Stimulated activated CD4-positive, alpha-beta T cell treated with anti-CD3 and anti-CD28 coated beads, TNF-alpha, amount 100 ng/mL, for 4 hours (primary cell): ENCODE results near the gene TMEM14B.
"Not testable (repeated sequence)": the region's sequence is repeated elsewhere in the genome, so short reads cannot be mapped to it uniquely, and the experiment has no call there.

Experiments
- DNase-seq, 3 experiments: peaks; one replicate each; pipeline ENCODE4 v3.0.0-alpha.2; 2020; ENCODE audit warnings: low read depth in 3 of 3

Gene TMEM14B

DNA sequence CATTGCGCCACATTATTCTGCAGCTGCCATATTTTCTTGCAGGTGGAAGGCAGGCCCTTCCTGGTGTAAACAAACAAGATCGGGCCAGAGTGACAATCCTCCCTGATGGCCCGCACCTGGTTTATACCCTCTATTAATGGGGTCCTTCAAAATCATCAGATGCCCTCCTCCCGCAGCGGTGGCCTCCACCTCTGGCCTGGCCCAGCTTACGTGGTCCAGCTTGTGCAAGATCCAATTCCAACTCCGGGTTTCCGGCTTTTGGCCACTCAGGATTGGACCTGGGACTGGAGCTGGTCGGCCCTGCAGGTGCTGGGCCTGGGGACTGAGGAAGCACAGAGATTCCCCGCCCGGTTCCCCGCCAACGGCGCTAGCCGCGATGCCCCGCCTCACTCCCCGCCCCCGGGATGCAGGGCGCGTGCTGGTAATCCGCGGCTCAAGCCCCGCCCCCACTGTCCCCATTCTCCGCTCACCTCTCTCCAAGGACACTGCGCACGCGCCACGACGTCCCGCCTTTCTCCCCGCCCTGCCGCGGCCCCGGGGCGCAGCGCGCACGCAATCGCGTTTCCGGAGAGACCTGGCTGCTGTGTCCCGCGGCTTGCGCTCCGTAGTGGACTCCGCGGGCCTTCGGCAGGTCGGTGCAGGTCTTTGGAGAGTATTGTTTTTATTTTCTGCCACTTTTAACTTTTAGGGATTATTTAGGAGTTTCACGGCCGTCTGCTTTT, at the start of gene TMEM14B:
TMEM14B (plus strand) TSS at position 555 of the 722 bp plus-strand sequence. CDS start 1,441 bp downstream, outside the sequence.
- DNase-seq, result peak; percentile 99 to 100 (median 99)

DNA sequence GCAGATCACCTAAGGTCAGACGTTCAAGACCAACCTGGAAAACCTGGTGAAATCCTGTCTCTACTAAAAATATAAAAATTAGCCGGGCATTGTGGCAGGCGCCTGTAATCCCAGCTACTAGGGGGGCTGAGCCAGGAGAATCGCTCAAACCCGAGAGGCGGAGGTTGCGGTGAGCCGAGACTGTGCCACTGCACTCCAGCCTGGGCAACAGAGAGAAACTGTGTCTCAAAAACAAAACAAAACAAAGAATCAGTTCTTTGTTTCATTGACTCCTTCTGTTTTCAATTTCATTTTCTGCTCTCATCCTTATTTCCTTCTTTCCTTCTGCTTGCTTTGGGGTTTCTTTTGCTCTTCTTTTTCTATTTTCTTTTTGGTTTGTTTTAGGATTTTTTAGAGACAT, 33.6 kb upstream of the TMEM14B start:
- DNase-seq, result no peak

DNA sequence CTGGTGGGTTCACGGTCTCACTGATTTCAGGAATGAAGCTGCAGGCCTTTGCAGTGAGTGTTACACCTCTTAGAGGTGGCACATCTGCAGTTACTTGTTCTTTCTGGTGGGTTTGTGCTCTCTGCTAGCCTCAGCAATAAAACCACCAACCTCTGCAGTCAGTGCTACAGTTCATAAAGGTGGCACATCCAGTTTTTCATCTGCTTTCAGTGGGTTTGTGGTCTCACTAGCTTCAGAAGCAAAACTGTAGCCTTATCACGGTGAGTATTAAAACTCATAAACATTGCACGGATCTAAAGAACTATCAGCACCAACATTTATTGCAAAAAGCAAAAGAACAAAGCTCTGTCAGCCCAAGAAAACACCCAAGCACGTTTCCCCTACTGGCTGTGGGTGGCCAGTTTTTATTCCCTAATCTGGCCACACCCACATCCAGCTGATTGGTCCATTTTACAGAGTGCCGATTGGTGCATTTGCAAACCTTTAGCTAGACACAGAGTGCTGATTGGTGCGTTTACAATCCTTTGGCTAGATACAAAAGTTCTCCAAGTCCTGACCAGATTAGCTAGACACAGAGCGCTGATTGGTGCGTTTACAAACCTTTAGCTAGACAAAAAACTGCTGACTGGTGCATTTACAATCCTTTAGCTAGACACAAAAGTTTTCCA, 28.2 kb upstream of the TMEM14B start:
- no peak for DNase-seq

DNA sequence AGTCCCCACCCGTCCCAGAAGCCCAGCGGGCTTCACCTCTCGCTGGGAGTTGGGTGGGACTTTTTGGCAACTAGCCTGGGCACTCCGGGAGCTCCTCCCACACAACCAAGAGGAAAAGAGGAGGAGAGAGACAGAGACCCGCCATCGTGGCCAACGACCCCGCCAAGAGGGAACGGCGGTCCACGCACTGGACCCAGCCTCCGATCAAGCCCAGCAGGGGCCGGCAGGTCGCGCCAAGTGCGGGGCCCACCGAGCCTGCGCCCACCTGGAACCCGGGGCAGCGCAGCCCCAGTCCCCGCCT, 27.7 kb upstream of the TMEM14B start:
- no peak for DNase-seq

DNA sequence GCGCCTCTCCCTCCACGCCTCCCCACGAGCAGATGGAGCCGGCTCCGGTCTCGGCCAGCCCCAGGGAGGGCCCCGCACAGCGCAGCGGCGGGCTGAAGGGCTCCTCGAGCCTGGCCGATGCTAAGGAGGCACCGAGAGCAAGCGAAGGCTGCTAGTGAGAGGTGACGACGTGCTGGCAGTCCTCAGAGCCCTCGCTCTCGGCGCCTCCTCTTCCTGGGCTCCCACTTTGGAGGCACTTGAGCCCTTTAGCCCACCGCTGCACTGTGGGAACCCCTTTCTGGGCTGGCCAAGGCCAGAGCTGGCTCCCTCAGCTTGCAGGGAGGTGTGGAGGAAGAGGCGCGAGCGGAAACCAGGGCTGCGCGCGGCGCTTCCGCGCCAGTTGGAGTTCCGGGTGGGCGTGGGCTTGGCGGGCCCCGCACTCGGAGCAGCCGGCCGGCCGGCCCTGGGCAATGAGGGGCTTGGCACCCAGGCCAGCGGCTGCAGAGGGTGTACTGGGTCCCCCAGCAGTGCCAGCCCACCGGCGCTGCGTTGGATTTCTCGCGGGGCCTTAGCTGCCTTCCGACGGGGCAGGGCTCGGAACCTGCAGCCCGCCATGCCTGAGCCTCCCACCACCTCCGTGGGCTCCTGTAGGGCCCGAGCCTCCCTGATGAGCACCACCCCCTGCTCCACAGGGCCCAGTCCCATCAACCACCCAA, 27.2 kb upstream of the TMEM14B start:
- peak; percentile 31 to 34 (median 32) for DNase-seq

DNA sequence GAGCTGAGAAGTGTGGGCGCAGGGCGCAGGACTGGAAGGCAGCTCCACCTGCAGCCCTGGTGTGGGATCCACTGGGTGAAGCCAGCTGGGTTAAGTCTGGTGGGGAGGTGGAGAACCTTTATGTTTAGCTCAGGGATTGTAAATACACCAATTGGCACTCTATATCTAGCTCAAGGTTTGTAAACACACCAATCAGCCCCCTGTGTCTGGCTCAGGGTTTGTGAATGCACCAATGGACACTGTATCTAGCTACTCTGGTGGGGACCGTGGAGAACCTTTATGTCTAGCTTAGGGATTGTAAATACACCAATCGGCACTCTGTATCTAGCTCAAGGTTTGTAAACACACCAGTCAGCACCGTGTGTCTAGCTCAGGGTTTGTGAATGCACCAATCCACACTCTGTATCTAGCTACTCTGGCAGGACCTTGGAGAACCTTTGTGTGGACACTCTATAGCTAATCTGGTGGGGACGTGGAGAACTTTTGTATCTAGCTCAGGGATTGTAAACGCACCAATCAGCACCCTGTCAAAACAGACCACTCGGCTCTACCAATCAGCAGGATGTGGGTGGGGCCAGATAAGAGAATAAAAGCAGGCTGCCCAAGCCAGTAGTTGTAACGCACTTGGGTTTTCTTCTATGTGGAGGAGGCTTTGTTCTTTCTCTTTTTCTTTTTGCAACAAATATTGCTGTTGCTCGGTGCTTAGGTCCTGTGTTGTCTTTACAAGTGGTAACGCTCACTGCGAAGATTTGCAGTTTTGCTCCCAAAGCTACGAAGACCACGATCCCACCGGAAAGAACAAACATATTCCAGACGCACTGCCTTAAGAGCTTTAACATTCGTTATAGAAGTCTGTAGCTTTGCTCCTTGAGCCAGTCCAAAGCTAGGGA, 26.4 kb upstream of the TMEM14B start:
- DNase-seq, result not testable (repeated sequence)

DNA sequence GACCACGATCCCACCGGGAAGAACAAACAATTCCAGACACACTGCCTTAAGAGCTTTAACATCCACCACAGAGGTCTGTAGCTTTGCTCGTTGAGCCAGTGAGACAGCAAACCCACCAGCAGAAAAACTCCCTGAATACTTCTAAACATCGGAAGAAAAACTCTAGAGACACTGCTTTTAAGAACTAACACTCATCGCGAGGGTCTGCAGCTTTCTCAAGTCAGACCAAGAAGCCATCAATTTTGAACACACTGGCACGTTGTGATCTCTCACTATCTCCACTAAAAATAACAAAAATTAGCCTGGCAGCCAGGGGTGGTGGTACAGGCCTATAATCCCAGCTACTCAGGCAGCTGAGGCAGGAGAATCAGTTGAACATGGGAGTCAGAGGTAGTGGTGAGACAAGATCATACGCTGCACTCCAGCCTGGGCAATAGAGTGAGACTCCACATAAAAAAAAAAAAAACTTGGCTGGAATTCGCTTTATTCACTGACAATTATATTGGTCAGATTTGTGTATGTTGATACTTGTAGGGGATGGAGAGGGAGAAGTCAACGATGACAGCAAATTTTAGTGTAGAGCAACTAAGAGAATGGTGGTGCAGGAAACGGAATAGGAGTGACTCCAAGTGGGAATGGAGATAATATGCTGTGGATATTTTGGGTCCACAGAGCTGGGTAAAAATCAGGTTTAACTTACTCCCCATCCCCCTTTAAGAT, 25.6 kb upstream of the TMEM14B start:
- no peak for DNase-seq

DNA sequence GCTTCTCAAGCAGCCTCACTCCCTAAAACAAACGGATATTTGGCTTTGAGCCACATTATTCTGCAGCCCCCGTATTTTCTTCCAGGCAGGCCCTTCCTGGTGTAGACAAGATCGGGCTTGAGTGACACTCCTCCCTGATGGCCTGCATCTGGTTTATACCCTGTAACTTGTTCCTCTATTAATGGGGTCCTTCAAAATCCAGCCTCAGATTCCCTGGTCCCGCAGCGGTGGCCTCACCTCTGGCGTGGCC, 25.1 kb upstream of the TMEM14B start:
- DNase-seq, result no peak

DNA sequence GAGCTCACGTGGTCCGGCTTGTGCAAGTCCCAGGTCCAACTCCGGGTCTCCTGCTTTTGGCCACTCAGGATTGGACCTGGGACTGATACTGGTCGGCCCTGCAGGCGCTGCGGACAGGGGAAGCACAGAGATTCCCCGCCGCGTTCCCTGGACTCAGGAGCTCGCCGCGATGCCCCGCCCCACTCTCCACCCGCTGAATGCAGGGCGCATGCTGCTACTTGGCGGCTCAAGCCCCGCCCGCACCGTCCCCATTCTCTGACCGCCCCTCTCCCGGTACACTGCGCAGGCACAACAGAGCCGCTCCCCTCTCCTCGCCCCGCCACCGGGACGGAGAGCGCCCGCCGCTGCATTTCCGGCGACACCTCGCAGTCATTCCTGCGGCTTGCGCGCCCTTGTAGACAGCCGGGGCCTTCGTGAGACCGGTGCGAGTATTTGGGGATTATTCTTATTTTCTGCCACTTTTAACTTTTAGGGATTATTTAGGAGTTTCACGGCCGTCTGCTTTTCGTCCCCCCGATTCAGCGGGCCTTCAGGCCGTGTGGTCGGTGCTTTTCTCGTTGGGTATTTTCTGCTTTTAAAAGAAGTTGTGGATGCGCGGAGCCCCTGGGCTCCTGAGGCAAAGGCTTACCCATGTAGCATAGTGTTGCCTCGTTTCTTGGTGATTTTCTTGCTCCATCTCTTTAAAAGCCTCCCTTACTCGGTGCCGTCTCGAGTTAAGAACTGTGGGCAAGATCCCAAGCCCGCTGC, 24.6 kb upstream of the TMEM14B start, which contains the start of gene TMEM14C:
TMEM14C (plus strand) TSS at position 251 of the 747 bp plus-strand sequence. CDS start 1,544 bp downstream, outside the sequence.
- peak; percentile 56 to 82 (median 62) for DNase-seq

DNA sequence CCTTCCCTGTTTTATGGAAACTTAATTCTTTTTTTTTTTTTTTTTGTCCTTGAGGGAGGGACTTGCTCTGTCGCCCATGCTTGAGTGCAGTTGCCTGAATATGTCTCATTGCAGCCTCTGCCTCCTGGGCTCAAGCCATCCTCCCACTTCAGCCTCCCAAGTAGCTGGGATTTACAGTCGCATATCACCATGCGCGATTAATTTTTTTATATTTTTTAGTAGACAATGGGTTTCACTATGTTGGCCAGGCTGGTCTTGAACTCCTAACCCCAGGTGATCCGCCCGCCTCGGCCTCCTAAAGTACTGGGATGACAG, 24.1 kb upstream of the TMEM14B start:
- no peak for DNase-seq

DNA sequence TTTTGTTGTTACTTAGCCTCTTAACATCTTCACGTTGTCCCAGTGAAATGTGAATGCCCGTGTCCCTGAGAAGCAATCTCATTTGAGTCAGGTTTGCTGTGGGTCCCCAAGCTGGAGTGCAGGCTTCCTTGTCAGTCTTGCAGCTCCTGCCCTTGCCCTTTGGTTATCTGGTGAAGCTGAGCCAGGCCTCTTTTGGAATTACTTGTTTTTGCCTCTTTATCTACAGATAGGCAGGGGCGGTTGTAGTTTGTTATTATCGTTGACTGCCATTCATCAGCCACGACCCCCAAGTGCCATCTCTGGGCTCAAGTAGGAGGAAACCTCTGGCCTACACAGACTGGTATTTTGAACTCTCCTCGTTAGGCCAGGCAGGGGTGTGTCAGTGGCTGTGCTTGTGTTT, 22.6 kb upstream of the TMEM14B start:
- no peak for DNase-seq

DNA sequence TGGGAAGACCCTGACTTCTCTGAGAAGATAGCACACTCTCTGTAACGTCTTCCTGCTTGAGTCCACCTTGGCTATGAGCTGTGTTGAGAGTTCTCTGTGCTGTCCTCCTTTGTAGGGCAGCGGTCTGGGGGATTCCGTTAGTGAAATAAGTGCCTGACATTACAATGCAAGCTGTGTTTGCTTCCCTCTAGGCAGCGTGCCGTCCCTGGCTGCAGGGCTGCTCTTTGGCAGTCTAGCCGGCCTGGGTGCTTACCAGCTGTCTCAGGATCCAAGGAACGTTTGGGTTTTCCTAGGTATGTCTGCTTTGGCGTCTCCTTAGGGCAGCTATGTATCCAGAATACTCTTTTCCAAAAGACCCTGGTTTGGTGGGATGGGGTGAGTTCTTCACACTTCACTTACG, 21.9 kb upstream of the TMEM14B start:
- DNase-seq, result no peak

DNA sequence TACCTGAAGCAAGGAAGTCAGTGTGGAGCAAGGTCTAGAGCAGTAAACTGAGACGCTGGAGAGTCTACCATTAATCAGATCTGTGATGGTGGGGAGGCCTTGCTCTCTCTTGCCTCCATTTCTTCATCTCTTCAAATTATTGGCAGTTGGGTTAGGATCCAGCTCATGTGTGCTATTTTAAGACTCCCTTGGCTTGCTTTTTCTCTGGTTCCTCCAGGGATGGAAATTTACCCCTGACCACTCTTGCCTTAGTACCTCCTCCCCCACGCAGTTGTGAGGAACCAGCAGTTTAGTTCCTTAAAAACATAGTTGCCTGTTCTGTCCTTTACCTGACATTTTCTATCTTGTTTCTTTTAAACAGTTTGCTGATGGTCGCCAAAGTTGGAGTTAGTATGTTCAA, 17.4 kb upstream of the TMEM14B start:
- DNase-seq, result no peak

DNA sequence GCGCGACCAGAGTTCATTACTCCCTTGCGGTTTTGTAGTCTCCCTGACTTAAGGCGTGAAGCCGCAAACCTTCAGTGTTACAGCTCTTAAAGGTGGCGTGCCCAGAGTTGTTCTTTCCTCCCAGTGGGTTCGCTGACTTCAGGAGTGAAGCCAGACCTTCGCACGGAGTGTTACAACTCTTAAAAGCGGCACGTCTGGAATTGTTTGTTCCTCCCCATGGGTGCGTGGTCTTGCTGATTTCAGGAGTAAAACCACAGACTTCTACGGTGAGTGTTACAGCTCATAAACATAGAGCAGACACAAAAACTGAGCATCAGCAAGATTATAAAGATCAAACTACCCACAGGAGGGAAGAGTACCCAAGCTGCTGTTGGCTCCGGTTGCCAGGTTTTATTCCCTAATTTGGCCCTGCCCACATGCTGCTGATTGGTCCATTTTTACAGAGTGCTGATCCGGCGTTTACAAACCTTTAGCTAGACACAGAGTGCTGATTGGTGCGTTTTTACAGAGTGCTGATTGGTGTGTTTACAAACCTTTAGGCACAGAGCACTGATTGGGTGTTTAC, 14.4 kb upstream of the TMEM14B start:
- no peak for DNase-seq

DNA sequence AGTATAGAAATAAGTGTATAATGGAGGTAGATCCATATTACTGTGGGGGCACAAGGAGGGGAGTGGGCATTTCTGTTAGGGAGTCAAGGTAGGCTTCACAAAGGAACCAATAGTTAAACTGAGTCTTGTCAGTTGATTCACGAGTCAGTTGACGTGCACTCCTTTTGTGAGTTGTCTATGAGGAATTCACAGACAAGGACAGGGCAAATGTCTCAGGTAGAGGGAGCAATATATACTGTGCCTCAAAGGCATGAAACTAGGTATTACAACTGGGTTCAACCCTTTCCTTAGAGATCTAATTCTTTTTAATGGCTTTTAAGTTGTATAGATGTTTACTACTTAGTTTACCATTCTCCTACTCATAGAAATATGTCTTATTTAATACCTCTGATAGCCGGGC, 13.7 kb upstream of the TMEM14B start:
- DNase-seq, result no peak

DNA sequence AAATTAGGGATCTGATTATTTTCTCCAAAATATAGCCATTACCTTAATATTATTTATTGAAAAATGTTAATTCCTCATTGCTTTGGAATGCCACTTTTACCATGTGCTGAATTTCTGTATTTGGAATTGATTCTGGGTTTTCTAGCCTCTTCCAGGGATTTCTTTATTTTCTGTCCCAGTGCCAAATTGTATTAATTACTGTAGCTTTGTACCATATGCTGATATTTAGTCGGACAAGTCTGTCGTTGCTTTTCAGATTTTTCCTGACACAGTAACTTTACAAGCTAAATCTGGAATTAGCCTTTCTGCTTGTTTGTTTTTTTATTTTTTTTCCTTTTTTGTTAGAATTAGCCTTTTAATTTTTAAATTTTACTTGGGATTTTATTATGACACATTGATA, 10.9 kb upstream of the TMEM14B start:
- DNase-seq, result no peak

DNA sequence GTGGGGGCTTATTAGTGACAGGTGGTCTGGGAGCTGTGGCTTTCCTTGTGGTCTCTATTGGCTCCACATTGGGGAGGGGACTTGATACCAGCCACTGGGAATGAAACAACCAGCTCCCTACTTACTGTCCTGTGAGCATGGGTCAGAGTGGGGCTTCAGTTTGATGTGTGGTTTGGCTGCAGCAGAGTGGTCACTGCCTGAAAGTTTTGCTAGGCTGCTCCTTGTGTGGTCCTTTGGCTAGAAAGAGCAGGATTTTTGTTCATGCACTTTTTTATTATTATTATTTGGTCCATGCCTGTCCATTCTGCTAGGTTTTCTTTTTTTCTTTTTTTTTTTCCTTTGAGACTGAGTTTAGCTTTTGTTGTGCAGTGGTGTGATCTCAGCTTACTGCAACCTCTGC, 7.5 kb upstream of the TMEM14B start:
- DNase-seq, result no peak

DNA sequence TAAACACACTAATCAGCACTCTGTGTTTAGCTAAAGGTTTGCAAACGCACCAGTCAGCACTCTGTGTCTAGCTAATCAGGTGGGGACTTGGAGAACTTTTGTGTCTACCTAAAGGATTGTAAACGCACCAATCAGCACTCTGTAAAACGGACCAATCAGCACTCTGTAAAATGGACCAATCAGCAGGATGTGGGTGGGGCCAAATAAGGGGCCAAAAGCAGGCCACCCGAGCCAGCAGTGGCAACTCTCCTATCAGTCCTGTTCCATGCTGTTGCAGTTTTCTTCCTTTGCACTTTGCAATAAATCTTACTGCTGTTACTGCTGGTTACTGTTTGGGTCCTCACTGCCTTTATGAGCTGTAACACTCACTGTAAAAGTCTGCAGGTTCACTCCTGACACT, 6.0 kb upstream of the TMEM14B start:
- DNase-seq, result not testable (repeated sequence)

DNA sequence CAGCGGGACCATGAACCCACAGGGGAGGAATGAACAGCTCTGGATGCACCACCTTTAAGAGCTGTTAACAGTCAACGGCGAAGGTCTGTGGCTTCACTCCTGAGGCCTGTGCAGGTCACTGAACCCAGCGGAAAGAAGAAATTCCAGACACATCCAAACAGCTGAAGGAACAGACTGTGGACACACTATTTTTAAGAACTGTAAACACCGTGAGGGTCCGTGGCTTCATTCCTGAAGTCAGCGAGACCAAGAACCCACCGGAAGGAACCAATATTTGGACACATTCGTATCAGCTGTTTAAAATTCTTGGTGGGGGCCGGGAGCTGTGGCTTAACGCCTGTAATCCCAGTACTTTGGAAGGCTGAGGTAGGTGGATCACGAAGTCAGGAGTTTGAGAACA, 5.4 kb upstream of the TMEM14B start:
- DNase-seq, result no peak

DNA sequence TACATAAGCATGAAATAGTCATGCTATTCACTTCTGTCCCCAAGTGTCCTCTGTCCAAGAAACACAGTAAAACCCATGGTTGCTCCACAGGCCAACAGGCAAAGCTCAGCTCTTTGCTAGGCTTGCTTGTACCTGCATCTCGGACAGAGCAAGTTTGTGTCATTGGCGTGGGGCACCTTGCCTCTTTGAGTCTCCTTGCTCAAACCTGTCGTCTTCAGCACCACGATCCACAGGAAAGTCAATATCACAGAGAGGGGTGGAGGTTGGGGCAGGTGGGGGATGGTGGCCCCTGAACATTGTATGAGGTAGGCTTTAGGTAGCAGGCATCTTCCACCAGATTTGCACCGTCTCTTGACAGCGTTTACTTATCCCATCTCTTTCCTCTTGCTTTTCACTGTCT, 4.1 kb upstream of the TMEM14B start:
- DNase-seq, result no peak

DNA sequence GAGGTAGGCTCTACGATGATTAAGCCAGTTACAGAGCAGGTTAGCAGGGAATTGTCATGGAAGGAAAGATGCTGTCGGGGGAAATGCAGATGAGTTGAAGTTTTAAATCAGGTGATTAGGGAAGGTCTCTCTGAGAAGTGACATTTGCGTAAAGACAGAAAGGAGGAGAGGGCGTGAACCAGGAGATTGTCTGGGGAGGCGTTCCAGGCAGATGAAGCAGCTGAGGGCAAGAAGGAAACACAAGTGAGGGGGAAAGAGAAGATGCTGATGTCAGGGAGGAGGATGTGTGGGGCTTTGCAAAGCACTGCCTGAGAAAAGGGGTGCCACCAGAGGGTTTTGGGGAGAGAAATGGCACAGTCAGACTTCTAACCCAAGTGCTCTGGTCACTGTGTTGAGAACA, 2.5 kb upstream of the TMEM14B start:
- DNase-seq, result no peak
